Stomach (tissue), 9 donors: ENCODE data around the gene DUSP16. TPM values are rescaled to one million over a fixed set of nuclear protein-coding genes. Genes with fewer than 3 reads are reported as not detected.

Source experiments
- DNase-seq, 2 donors: peaks; one replicate each; pipeline versions ENCODE4 v3.0.0 to v3.0.0-alpha.2; 2013 to 2019
- H3K27ac ChIP-seq, 5 donors: fragments of 200-600 bp in 4 of 5; sonication (generic) in 4 of 5; one replicate each; pipeline ENCODE4 v1.5.1; 2013 to 2019; ENCODE audit warnings: mild to moderate bottlenecking in 1 of 5, moderate library complexity in 1 of 5
- H3K27me3 ChIP-seq, 3 donors: fragments of 200-600 bp; sonication (generic); one replicate each; pipeline ENCODE4 v1.5.1; 2017 to 2019; ENCODE audit warnings: mixed run types in 1 of 3
- H3K36me3 ChIP-seq, 4 donors: fragments of 200-600 bp; sonication (generic); 1 replicate in 3 of 4; 2 replicates in 1 of 4; pipeline ENCODE4 v1.5.1; 2016 to 2019
- H3K4me1 ChIP-seq, 4 donors: fragments of 200-600 bp; sonication (generic); one replicate each; pipeline ENCODE4 v1.5.1; 2016 to 2019
- H3K4me3 ChIP-seq, 4 donors: fragments of 200-600 bp; sonication (generic) in 3 of 4; one replicate each; pipeline ENCODE4 v1.5.1; 2016 to 2019; ENCODE audit warnings: mild to moderate bottlenecking in 1 of 4
- H3K9me3 ChIP-seq, 4 donors: fragments of 200-600 bp; sonication (generic); one replicate each; pipeline ENCODE4 v1.5.1; 2016 to 2019
- EP300 ChIP-seq: sonication (generic); formaldehyde crosslinking; IDR thresholded peaks from one replicate; pipeline ENCODE4 v1.6.1; 2017; ENCODE audit warnings: antibody characterized with exemption
- POLR2A ChIP-seq, 4 donors: fragments of 450-650 bp; IDR thresholded peaks; one replicate each; pipeline ENCODE4 v1.6.1; 2016; ENCODE audit warnings: antibody characterized with exemption in 4 of 4, control low read depth in 2 of 4, mild to moderate bottlenecking in 1 of 4, moderate library complexity in 1 of 4
- POLR2AphosphoS5 ChIP-seq, 3 donors: sonication (generic); formaldehyde crosslinking; IDR thresholded peaks; one replicate each; pipeline ENCODE4 v1.6.1; 2016; ENCODE audit warnings: antibody characterized with exemption in 3 of 3
- WGBS, 5 donors: extraction: QIAGEN DNeasy Blood & Tissue Kit in 3 of 5; methylation state at CpG; one replicate each; pipeline versions ENCODE4 v1.1.5 to v1.1.7; 2013 to 2018; 5-methylcytosine and 5-hydroxymethylcytosine counted together
- intact Hi-C: fragments of 100-400 bp; cut with DNase I; formaldehyde crosslinking; loops from one replicate; pipeline ENCODE4 v1.15.1; 2023; ENCODE audit warnings: low total_unique reads
- polyA plus RNA-seq, 3 donors: library from polyadenylated mRNA; stranded (reverse); fragments of 200-250 nt; gene quantifications; one replicate each; pipeline ENCODE4 v1.2.3, GENCODE V29; 2013
- total RNA-seq, 5 donors: library from RNA; depleted of rRNA; stranded (reverse); fragments of >200 nt; gene quantifications; one replicate each; pipeline versions ENCODE4 v1.1.0 to v1.2.3, GENCODE V29; 2014 to 2016
- TF ChIP-seq, protein P1 (sequence below), 7 experiments: fragments of 450-650 bp in 4 of 7; fragments of 200-600 bp in 3 of 7; sonication (generic) in 3 of 7; IDR thresholded peaks; one replicate each; pipeline ENCODE4 v1.5.1; 2016 to 2019; ENCODE audit warnings: antibody characterized with exemption in 7 of 7, control low read depth in 2 of 7, mild to moderate bottlenecking in 1 of 7
- donor health status: healthy with polysubstance abuse.
- donor health status: Bipolar disorder and iron deficiency.
- donor health status: healthy.

Gene DUSP16
- total and polyA plus RNA-seq, 8 donors = 4.9 to 34.8 (median 22.6) TPM

DNA sequence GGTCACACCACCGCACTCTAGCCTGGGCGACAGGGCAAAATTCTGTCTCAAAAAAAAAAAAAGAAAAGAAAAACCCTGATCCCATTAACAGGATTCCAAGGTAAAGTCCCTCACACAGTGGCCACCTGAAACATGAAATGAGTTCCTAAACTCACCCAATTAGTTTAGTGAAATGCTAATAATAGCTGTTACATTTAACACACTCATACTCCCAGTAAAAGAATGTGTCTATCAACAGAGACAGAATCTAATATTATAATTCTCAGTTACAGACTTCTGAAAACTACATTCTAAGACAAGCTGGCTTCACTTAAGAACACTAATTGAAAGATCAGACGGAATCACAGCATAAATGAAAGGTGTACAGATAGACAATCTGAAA lies 44.2 kb downstream of the DUSP16 start:
- no peak for DNase-seq
- Histone ChIP-seq H3K9me3 (no peaks in the 10 kb centered on the region), H3K4me3 (no peak overlapping the region), H3K36me3 (peaks cover 0 to 30% (median 24%) of the 10 kb centered on the region in 4 donors), H3K27ac (peak overlapping the region in 4 of 5 donors; percentile 48 to 70 (median 64)), H3K27me3 (no peaks in the 10 kb centered on the region), H3K4me1 (peaks cover 0 to 52% (median 25%) of the 10 kb centered on the region in 4 donors)
- intact Hi-C loops = no loop called here
- WGBS, 5 donors = 87 to 95% (median 93%) methylated on average over 3 of the region's 3 CpGs
- no peak for TF ChIP-seq POLR2AphosphoS5 (IDR thresholded peaks at IDR 0.05)
- no peak for TF ChIP-seq POLR2A (IDR thresholded peaks at IDR 0.05)
- TF ChIP-seq, protein P1, sequence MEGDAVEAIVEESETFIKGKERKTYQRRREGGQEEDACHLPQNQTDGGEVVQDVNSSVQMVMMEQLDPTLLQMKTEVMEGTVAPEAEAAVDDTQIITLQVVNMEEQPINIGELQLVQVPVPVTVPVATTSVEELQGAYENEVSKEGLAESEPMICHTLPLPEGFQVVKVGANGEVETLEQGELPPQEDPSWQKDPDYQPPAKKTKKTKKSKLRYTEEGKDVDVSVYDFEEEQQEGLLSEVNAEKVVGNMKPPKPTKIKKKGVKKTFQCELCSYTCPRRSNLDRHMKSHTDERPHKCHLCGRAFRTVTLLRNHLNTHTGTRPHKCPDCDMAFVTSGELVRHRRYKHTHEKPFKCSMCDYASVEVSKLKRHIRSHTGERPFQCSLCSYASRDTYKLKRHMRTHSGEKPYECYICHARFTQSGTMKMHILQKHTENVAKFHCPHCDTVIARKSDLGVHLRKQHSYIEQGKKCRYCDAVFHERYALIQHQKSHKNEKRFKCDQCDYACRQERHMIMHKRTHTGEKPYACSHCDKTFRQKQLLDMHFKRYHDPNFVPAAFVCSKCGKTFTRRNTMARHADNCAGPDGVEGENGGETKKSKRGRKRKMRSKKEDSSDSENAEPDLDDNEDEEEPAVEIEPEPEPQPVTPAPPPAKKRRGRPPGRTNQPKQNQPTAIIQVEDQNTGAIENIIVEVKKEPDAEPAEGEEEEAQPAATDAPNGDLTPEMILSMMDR (IDR thresholded peaks at IDR 0.05) = no peak
- no peak for TF ChIP-seq EP300

DNA sequence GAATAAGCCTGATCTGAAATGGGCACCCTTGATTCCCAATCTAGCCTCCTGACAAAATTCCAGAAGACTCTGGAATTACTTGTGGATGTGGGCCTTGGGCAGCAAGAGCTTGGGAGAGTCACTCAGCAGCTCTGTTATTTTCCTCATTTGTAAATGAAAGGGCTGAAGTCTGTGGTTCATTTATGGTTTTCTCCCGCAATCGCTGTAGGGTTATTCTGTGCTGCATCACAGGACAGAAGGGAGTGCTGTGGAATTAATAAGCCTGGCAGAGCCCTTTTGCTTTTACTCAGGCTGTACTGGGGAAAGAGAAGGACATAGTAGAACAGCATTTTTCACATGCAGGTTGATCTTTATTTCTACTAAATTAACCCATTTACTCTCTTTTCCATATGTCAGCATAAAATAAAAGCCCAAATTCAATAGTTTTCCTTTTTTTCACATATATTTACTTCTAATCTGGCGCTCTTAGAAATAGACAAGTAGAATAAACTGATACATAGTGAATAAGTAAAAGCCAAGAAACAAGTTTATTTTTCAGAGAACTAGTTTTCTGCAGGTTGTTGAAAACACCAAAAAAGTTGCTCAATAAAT lies 49.2 kb downstream of the DUSP16 start:
- Histone ChIP-seq H3K4me3 (no peak overlapping the region), H3K36me3 (peaks cover 0 to 23% (median 16%) of the 10 kb centered on the region in 4 donors), H3K4me1 (peaks cover 0 to 34% (median 4%) of the 10 kb centered on the region in 4 donors), H3K27me3 (no peaks in the 10 kb centered on the region), H3K27ac (no peak overlapping the region), H3K9me3 (no peaks in the 10 kb centered on the region)
- no peak for DNase-seq
- WGBS, 5 donors = 77 to 97% (median 94%) methylated on average over 3 of the region's 3 CpGs
- intact Hi-C loops = no loop called here
- no peak for TF ChIP-seq EP300
- TF ChIP-seq, protein P1 (IDR thresholded peaks at IDR 0.05) = no peak
- no peak for TF ChIP-seq POLR2A (IDR thresholded peaks at IDR 0.05)
- TF ChIP-seq POLR2AphosphoS5 (IDR thresholded peaks at IDR 0.05) = no peak

DNA sequence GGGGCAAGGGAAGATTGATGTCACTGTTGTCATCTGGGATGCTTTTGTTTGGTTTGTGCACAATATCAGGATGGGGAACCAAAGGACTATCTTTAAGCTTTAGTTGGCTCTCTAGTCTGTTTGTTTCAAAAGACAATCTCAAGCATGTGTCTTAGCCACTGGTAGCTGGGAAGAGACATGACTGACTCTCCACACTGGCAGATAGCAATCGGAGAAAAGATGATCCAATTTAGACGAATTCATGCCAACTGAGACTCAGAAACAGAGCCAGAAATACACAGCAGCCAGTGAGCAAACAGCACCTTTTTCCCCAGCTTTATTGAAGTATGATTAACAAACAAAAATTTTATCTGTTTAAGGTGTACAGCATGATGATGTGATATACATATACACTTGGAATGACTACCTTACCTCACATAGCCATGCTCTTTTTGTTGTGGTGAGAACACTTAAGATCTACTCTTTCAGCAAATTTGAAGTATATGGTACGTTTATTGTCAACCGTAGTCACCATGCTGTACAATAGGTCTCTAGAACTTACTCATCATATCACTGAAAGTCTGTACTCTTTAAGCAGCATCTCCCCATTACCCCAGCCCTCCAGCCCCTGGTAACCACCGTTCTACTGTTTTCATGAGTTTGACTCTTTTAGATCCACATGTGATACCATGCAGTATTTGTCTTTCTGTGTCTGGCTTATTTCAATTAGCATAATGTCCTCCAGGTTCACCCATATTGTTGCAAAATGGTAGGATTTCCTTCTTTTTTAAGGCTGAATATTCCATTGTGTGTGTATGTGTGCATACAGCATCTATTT lies 50.6 kb downstream of the DUSP16 start:
- no peak for DNase-seq
- Histone ChIP-seq H3K9me3 (no peaks in the 10 kb centered on the region), H3K27me3 (no peaks in the 10 kb centered on the region), H3K4me1 (peaks cover 5 to 33% (median 9%) of the 10 kb centered on the region in 4 donors), H3K4me3 (no peak overlapping the region), H3K27ac (no peak overlapping the region), H3K36me3 (peaks cover 0 to 17% (median 5%) of the 10 kb centered on the region in 4 donors)
- 68 to 78% (median 75%) methylated on average over 5 of the region's 5 CpGs for WGBS, 5 donors
- intact Hi-C loops = no loop called here
- no peak for TF ChIP-seq POLR2A (IDR thresholded peaks at IDR 0.05)

DNA sequence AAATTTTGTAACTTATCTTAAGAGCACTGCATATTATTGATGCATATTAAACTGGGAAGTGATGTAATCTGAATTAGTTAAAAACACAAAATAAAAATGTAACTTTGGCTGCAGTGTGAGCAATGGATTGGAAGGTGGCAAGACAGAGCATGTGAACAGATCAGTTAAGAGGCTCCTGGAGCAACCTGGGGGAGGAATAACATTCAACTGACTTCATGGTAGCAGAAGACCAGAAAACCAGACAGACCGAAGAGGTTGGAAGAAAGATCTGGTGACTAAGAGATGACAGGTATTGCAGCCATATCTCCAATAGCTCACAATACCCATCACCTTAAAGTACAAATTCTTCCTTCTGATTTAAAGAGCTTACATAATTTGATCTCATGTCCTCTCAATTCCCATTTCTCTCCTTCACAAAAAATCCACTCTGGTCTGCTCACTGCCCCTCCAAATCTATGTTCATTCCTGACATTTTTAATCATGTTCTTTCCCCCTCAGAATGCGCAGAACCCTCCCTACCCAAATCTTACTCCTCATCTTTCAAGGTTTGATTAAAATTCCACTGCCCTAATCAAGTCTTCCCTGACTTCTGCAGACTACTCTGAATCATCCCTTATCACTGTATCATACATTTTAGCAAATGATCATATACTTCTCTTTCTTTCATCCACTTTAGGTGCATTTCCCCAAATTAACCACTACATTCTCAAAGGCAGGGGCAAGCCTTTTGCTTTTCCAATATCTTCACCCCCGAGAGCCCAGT lies 51.5 kb downstream of the DUSP16 start:
- H3K9me3 ChIP-seq = no peaks in the 10 kb centered on the region
- no peak overlapping the region for H3K4me3 ChIP-seq
- H3K36me3 ChIP-seq = peaks cover 0 to 17% (median 3%) of the 10 kb centered on the region in 4 donors
- intact Hi-C loops = no loop called here
- peaks cover 5 to 38% (median 18%) of the 10 kb centered on the region in 4 donors for H3K4me1 ChIP-seq
- no peak overlapping the region for H3K27ac ChIP-seq
- no peak for TF ChIP-seq EP300
- TF ChIP-seq POLR2A (IDR thresholded peaks at IDR 0.05) = no peak
- TF ChIP-seq, protein P1 (IDR thresholded peaks at IDR 0.05) = no peak
- TF ChIP-seq POLR2AphosphoS5 (IDR thresholded peaks at IDR 0.05) = no peak
- no peaks in the 10 kb centered on the region for H3K27me3 ChIP-seq
- 62 to 81% (median 66%) methylated on average over 3 of the region's 3 CpGs for WGBS, 5 donors
- no peak for DNase-seq
